Measurements from ENCODE around the gene NENF.
"Not testable (repeated sequence)": the region's sequence is repeated elsewhere in the genome, so short reads cannot be mapped to it uniquely, and the experiment has no call there.

Gene NENF

DNA sequence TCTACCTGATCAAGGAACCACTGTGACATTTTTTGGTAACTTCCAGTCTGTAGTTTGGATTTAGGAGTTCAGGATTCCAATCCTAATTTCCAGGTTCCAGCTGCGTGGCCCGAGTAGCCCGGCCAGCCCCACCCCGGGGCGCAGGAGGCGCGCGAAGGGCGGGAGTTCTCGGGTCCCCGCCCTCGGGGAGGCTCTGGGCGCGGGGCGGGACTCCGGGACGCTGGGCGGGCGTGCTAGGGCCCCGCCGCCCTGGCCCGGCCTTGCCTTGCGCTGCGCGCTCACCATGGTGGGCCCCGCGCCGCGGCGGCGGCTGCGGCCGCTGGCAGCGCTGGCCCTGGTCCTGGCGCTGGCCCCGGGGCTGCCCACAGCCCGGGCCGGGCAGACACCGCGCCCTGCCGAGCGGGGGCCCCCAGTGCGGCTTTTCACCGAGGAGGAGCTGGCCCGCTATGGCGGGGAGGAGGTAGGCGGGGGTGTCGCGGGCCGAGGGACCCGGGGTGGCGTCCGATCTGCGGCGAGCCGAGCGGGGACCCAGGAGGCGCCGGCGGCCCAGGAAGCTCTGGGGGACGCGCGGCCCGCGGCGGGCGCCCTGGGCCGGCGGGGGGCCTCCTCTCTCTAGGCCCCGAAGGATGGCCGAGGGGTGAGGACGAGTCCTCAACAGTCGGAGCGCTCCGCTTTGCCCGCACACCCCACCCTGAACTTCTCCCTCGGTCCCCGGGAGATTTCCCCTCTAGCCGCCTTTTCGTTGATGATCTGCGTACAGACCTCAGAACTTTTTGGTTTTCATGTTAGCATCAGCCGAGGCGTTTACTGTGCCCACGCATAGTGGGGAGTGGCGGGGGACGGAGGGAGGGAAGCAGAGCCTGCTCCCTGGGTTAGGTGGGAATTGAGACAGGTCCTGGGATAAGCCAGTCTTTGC is at the start of gene NENF:
Gene NENF (plus strand): TSS at position 260 of the 916 bp plus-strand sequence. CDS start 24 bp downstream, at position 284.
- peak; percentile 100 for ATAC-seq
- TF ChIP-seq, protein P1, sequence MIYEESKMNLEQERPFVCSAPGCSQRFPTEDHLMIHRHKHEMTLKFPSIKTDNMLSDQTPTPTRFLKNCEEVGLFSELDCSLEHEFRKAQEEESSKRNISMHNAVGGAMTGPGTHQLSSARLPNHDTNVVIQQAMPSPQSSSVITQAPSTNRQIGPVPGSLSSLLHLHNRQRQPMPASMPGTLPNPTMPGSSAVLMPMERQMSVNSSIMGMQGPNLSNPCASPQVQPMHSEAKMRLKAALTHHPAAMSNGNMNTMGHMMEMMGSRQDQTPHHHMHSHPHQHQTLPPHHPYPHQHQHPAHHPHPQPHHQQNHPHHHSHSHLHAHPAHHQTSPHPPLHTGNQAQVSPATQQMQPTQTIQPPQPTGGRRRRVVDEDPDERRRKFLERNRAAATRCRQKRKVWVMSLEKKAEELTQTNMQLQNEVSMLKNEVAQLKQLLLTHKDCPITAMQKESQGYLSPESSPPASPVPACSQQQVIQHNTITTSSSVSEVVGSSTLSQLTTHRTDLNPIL (CRISPR knock-in tag; IDR thresholded peaks at IDR 0.05; ENCODE audit: low read depth), result no peak
- TF ChIP-seq TCF4 (CRISPR knock-in tag; IDR thresholded peaks at IDR 0.05; ENCODE audit: borderline replicate concordance) (no peak), PPARA (CRISPR knock-in tag; IDR thresholded peaks at IDR 0.05; ENCODE audit: borderline replicate concordance) (no peak), CSDC2 (CRISPR knock-in tag; IDR thresholded peaks at IDR 0.05) (no peak), OSR1 (CRISPR knock-in tag; IDR thresholded peaks at IDR 0.05) (no peak)
- TF ChIP-seq, protein P2, sequence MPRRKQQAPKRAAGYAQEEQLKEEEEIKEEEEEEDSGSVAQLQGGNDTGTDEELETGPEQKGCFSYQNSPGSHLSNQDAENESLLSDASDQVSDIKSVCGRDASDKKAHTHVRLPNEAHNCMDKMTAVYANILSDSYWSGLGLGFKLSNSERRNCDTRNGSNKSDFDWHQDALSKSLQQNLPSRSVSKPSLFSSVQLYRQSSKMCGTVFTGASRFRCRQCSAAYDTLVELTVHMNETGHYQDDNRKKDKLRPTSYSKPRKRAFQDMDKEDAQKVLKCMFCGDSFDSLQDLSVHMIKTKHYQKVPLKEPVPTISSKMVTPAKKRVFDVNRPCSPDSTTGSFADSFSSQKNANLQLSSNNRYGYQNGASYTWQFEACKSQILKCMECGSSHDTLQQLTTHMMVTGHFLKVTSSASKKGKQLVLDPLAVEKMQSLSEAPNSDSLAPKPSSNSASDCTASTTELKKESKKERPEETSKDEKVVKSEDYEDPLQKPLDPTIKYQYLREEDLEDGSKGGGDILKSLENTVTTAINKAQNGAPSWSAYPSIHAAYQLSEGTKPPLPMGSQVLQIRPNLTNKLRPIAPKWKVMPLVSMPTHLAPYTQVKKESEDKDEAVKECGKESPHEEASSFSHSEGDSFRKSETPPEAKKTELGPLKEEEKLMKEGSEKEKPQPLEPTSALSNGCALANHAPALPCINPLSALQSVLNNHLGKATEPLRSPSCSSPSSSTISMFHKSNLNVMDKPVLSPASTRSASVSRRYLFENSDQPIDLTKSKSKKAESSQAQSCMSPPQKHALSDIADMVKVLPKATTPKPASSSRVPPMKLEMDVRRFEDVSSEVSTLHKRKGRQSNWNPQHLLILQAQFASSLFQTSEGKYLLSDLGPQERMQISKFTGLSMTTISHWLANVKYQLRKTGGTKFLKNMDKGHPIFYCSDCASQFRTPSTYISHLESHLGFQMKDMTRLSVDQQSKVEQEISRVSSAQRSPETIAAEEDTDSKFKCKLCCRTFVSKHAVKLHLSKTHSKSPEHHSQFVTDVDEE (CRISPR knock-in tag; IDR thresholded peaks at IDR 0.05), result no peak

DNA sequence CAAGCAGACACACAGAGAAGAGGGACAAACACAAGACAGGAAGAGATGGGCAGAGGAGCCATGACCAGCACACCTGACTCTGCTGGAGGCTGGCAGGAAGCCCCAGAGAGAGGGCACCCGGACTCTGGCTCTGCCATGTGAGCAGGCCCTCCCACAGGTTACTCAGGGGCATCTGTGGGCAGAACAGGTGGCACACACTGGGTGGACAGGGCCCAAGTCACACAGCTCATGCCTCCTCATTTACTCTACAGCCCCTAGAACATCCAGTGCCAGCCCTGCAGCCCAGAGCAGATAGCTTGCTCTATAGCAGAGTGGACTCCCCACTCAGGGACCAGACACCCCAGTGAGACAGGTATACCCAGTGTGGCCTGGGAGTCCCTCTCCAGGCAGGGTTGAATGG is 46.7 kb upstream of the NENF start:
- TF ChIP-seq SNAI2 (CRISPR knock-in tag; IDR thresholded peaks at IDR 0.05) (no peak), ZFP3 (CRISPR knock-in tag; IDR thresholded peaks at IDR 0.05) (no peak)
- ATAC-seq, result no peak

DNA sequence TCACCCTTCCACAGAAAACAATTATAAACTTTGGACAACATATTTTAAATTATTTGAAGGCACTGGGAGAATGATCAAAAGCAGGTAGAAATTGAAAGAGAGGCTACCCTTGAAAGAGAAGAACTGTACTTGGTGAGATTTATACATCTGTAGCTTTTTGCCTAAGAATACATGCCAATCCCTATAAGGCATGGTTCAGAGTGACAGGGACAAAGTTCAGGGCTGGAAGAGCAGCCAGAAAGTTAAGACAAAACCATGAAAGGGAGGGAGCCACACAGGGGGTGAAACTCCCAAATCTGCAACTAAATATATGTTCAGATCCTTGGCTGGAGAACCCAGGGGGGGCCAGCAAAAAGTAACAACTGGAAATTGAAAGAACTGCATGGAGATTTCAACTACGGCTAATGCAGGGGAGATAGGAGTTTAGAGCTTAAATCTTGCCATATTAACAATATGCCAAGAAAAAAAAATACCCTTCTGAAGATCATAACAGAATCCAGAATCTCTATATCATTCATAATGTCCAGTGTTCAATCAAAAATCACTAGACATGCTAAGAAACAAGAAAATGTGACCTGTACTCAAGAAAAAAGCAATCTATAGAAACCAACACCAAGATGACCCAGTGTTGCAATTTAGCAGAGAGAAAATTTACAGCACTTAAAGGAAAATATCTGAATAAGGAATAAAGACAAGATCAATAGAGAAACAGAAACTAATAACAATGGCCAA is 43.6 kb upstream of the NENF start:
- TF ChIP-seq BACH2 (CRISPR knock-in tag; IDR thresholded peaks at IDR 0.05; ENCODE audit: borderline replicate concordance) (no peak), SNAI2 (CRISPR knock-in tag; IDR thresholded peaks at IDR 0.05) (no peak), ZNF565 (CRISPR knock-in tag; conservative IDR thresholded peaks at IDR 0.05; ENCODE audit: low read depth) (no peak), RARB (CRISPR knock-in tag; IDR thresholded peaks at IDR 0.05) (no peak), TOX (CRISPR knock-in tag; IDR thresholded peaks at IDR 0.05; ENCODE audit: borderline replicate concordance) (no peak), ISL1 (CRISPR knock-in tag; IDR thresholded peaks at IDR 0.05) (no peak), ZFP30 (CRISPR knock-in tag; IDR thresholded peaks at IDR 0.05) (no peak), ARNTL (CRISPR knock-in tag; IDR thresholded peaks at IDR 0.05; ENCODE audit: borderline replicate concordance, low read depth) (no peak), OSR1 (CRISPR knock-in tag; IDR thresholded peaks at IDR 0.05) (no peak), ZNF70 (CRISPR knock-in tag; IDR thresholded peaks at IDR 0.05) (no peak), GLIS3 (CRISPR knock-in tag; IDR thresholded peaks at IDR 0.05) (no peak), ZFP3 (CRISPR knock-in tag; IDR thresholded peaks at IDR 0.05) (no peak), TCF4 (CRISPR knock-in tag; IDR thresholded peaks at IDR 0.05; ENCODE audit: borderline replicate concordance) (no peak)
- TF ChIP-seq, protein P1 (CRISPR knock-in tag; IDR thresholded peaks at IDR 0.05; ENCODE audit: low read depth), result no peak
- TF ChIP-seq, protein P3, sequence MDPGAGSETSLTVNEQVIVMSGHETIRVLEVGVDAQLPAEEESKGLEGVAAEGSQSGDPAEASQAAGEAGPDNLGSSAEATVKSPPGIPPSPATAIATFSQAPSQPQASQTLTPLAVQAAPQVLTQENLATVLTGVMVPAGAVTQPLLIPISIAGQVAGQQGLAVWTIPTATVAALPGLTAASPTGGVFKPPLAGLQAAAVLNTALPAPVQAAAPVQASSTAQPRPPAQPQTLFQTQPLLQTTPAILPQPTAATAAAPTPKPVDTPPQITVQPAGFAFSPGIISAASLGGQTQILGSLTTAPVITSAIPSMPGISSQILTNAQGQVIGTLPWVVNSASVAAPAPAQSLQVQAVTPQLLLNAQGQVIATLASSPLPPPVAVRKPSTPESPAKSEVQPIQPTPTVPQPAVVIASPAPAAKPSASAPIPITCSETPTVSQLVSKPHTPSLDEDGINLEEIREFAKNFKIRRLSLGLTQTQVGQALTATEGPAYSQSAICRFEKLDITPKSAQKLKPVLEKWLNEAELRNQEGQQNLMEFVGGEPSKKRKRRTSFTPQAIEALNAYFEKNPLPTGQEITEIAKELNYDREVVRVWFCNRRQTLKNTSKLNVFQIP (CRISPR knock-in tag; IDR thresholded peaks at IDR 0.05; ENCODE audit: borderline replicate concordance, low read depth), result no peak
- TF ChIP-seq, protein P4, sequence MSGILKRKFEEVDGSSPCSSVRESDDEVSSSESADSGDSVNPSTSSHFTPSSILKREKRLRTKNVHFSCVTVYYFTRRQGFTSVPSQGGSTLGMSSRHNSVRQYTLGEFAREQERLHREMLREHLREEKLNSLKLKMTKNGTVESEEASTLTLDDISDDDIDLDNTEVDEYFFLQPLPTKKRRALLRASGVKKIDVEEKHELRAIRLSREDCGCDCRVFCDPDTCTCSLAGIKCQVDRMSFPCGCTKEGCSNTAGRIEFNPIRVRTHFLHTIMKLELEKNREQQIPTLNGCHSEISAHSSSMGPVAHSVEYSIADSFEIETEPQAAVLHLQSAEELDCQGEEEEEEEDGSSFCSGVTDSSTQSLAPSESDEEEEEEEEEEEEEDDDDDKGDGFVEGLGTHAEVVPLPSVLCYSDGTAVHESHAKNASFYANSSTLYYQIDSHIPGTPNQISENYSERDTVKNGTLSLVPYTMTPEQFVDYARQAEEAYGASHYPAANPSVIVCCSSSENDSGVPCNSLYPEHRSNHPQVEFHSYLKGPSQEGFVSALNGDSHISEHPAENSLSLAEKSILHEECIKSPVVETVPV (CRISPR knock-in tag; IDR thresholded peaks at IDR 0.05), result no peak
- no peak for ATAC-seq

DNA sequence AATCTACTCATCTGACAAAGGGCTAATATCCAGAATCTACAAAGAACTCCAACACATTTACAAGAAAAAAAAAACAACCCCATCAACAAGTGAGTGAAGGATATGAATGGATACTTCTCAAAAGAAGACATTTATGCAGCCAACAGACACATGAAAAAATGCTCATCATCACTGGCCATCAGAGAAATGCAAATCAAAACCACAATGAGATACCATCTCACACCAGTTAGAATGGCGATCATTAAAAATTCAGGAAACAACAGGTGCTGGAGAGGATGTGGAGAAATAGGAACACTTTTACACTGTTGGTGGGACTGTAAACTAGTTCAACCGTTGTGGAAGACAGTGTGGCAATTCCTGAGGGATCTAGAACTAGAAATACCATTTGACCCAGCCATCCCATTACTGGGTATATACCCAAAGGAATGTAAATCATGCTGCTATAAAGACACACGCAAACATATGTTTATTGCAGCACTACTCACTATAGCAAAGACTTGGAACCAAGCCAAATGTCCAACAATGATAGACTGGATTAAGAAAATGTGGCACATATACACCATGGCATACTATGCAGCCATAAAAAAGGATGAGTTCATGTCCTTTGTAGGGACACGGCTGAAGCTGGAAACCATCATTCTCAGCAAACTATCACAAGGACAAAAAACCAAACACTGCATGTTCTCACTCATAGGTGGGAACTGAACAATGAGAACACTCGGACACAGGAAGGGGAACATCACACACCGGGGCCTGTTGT is 36.9 kb upstream of the NENF start:
- ATAC-seq, result not testable (repeated sequence)
